Activated naive CD8-positive, alpha-beta T cell (primary cell): ENCODE data around the gene BMP2K.
A peak's percentile ranks its signal among the peaks of the same experiment; 100 is the strongest.
"Not testable (repeated sequence)": the region's sequence is repeated elsewhere in the genome, so short reads cannot be mapped to it uniquely, and the experiment has no call there.

ENCODE experiments used
- H3K27ac Mint-ChIP-seq: one replicate; pipeline ENCODE4 v1.8.0; 2021; ENCODE audit warnings: mixed read lengths
- H3K27me3 Mint-ChIP-seq: one replicate; pipeline ENCODE4 v1.8.0; 2021; ENCODE audit warnings: mixed read lengths
- H3K36me3 Mint-ChIP-seq: one replicate; pipeline ENCODE4 v1.8.0; 2021; ENCODE audit warnings: mixed read lengths
- H3K4me1 Mint-ChIP-seq: one replicate; pipeline ENCODE4 v1.8.0; 2021; ENCODE audit warnings: low read depth, mixed read lengths
- H3K4me3 Mint-ChIP-seq: one replicate; pipeline ENCODE4 v1.8.0; 2021; ENCODE audit warnings: mild to moderate bottlenecking, mixed read lengths
- H3K9me3 Mint-ChIP-seq: one replicate; pipeline ENCODE4 v1.8.0; 2021; ENCODE audit warnings: low read depth, mixed read lengths

BMP2K gene

GRCh38 chr4:78899302-78899701 lies 123.2 kb downstream of the BMP2K start:
- Mint-ChIP-seq H3K36me3 (peaks cover 7% of the 10 kb centered on the region), H3K4me3 (no peak overlapping the region), H3K4me1 (no peaks in the 10 kb centered on the region), H3K27ac (no peak overlapping the region), H3K27me3 (no peaks in the 10 kb centered on the region), H3K9me3 (no peaks in the 10 kb centered on the region)

GRCh38 chr4:78901882-78902281 lies 125.7 kb downstream of the BMP2K start:
- Mint-ChIP-seq H3K4me3 (no peak overlapping the region), H3K27ac (no peak overlapping the region), H3K9me3 (no peaks in the 10 kb centered on the region), H3K4me1 (no peaks in the 10 kb centered on the region), H3K36me3 (peaks cover 4% of the 10 kb centered on the region), H3K27me3 (no peaks in the 10 kb centered on the region)

GRCh38 chr4:78902298-78902697 lies 126.1 kb downstream of the BMP2K start:
- H3K4me3 Mint-ChIP-seq, result no peak overlapping the region
- H3K27ac Mint-ChIP-seq, result no peak overlapping the region
- no peaks in the 10 kb centered on the region for H3K27me3 Mint-ChIP-seq
- H3K9me3 Mint-ChIP-seq, result no peaks in the 10 kb centered on the region
- peaks cover 4% of the 10 kb centered on the region for H3K36me3 Mint-ChIP-seq
- H3K4me1 Mint-ChIP-seq, result no peaks in the 10 kb centered on the region

GRCh38 chr4:78904143-78904542 lies 128.0 kb downstream of the BMP2K start:
- Mint-ChIP-seq H3K27me3 (no peaks in the 10 kb centered on the region), H3K4me3 (no peak overlapping the region), H3K36me3 (peaks cover 7% of the 10 kb centered on the region), H3K27ac (no peak overlapping the region), H3K9me3 (no peaks in the 10 kb centered on the region), H3K4me1 (no peaks in the 10 kb centered on the region)

- H3K27ac Mint-ChIP-seq, result no peak overlapping the region
- no peaks in the 10 kb centered on the region for H3K4me1 Mint-ChIP-seq
- H3K9me3 Mint-ChIP-seq, result no peaks in the 10 kb centered on the region
- H3K36me3 Mint-ChIP-seq, result peaks cover 11% of the 10 kb centered on the region
- H3K27me3 Mint-ChIP-seq, result no peaks in the 10 kb centered on the region
- no peak overlapping the region for H3K4me3 Mint-ChIP-seq
Measured at GRCh38 chr4:78907638-78908037, 131.5 kb downstream of the BMP2K start.

- H3K36me3 Mint-ChIP-seq, result peaks cover 13% of the 10 kb centered on the region
- H3K4me1 Mint-ChIP-seq, H3K4me3 Mint-ChIP-seq, H3K9me3 Mint-ChIP-seq, H3K27me3 Mint-ChIP-seq, H3K27ac Mint-ChIP-seq: not testable (repeated sequence)
Measured at GRCh38 chr4:78908974-78909373, 132.8 kb downstream of the BMP2K start.

GRCh38 chr4:78910612-78911011 lies 134.5 kb downstream of the BMP2K start:
- Mint-ChIP-seq H3K36me3 (peaks cover 13% of the 10 kb centered on the region), H3K27ac (no peak overlapping the region), H3K27me3 (no peaks in the 10 kb centered on the region), H3K4me1 (no peaks in the 10 kb centered on the region), H3K4me3 (no peak overlapping the region), H3K9me3 (no peaks in the 10 kb centered on the region)

GRCh38 chr4:78922207-78922606 lies 146.1 kb downstream of the BMP2K start:
- H3K27me3 Mint-ChIP-seq, result no peaks in the 10 kb centered on the region
- H3K36me3 Mint-ChIP-seq, result peaks cover 15% of the 10 kb centered on the region
- H3K4me3 Mint-ChIP-seq, result no peak overlapping the region
- no peak overlapping the region for H3K27ac Mint-ChIP-seq
- H3K9me3 Mint-ChIP-seq, result no peaks in the 10 kb centered on the region
- H3K4me1 Mint-ChIP-seq, result no peaks in the 10 kb centered on the region

- Mint-ChIP-seq H3K4me3 (no peak overlapping the region), H3K27me3 (no peaks in the 10 kb centered on the region), H3K4me1 (no peaks in the 10 kb centered on the region), H3K27ac (no peak overlapping the region), H3K36me3 (peaks cover 15% of the 10 kb centered on the region), H3K9me3 (no peaks in the 10 kb centered on the region)
Measured at GRCh38 chr4:78923464-78924312, 147.5 kb downstream of the BMP2K start.

GRCh38 chr4:78926826-78927225 lies 150.7 kb downstream of the BMP2K start:
- Mint-ChIP-seq H3K27me3 (no peaks in the 10 kb centered on the region), H3K4me1 (no peaks in the 10 kb centered on the region), H3K36me3 (peaks cover 16% of the 10 kb centered on the region), H3K9me3 (no peaks in the 10 kb centered on the region), H3K27ac (no peak overlapping the region), H3K4me3 (no peak overlapping the region)

- H3K4me1 Mint-ChIP-seq, result peaks cover 5% of the 10 kb centered on the region
- no peaks in the 10 kb centered on the region for H3K27me3 Mint-ChIP-seq
- H3K9me3 Mint-ChIP-seq, result no peaks in the 10 kb centered on the region
- H3K27ac Mint-ChIP-seq, result no peak overlapping the region
- H3K36me3 Mint-ChIP-seq, result peaks cover 18% of the 10 kb centered on the region
- H3K4me3 Mint-ChIP-seq, result no peak overlapping the region
Measured at GRCh38 chr4:78928835-78929234, 152.7 kb downstream of the BMP2K start.

GRCh38 chr4:78930016-78930629 lies 154.0 kb downstream of the BMP2K start:
- Mint-ChIP-seq H3K27ac (no peak overlapping the region), H3K4me3 (no peak overlapping the region), H3K4me1 (peaks cover 10% of the 10 kb centered on the region), H3K27me3 (no peaks in the 10 kb centered on the region), H3K9me3 (no peaks in the 10 kb centered on the region), H3K36me3 (peaks cover 18% of the 10 kb centered on the region)

- no peak overlapping the region for H3K4me3 Mint-ChIP-seq
- peaks cover 8% of the 10 kb centered on the region for H3K36me3 Mint-ChIP-seq
- peaks cover 45% of the 10 kb centered on the region for H3K4me1 Mint-ChIP-seq
- no peak overlapping the region for H3K27ac Mint-ChIP-seq
- H3K9me3 Mint-ChIP-seq, result no peaks in the 10 kb centered on the region
- H3K27me3 Mint-ChIP-seq, result peaks cover 2% of the 10 kb centered on the region
Measured at GRCh38 chr4:78936989-78937388, 160.8 kb downstream of the BMP2K start.

- H3K27me3 Mint-ChIP-seq, result peaks cover 4% of the 10 kb centered on the region
- H3K4me1 Mint-ChIP-seq, result peaks cover 45% of the 10 kb centered on the region
- H3K9me3 Mint-ChIP-seq, result no peaks in the 10 kb centered on the region
- H3K27ac Mint-ChIP-seq, result no peak overlapping the region
- H3K36me3 Mint-ChIP-seq, result peaks cover 9% of the 10 kb centered on the region
- peak overlapping the region; percentile 100 for H3K4me3 Mint-ChIP-seq
Measured at GRCh38 chr4:78937837-78938236, 161.7 kb downstream of the BMP2K start.

GRCh38 chr4:78938474-78938867 lies 162.3 kb downstream of the BMP2K start:
- Mint-ChIP-seq H3K36me3 (peaks cover 6% of the 10 kb centered on the region), H3K27me3 (peaks cover 4% of the 10 kb centered on the region), H3K4me3 (peak overlapping the region; percentile 100), H3K27ac (peak overlapping the region; percentile 82), H3K4me1 (peaks cover 42% of the 10 kb centered on the region), H3K9me3 (no peaks in the 10 kb centered on the region)
